B cell (primary cell): ENCODE measurements around the gene SEMA4G. TPM values are rescaled to one million over a fixed set of nuclear protein-coding genes. Genes with fewer than 3 reads are reported as not detected.

ENCODE experiments used
- ATAC-seq: fragments of 200-7000 bp; cut with Tn5 transposase; one replicate; pipeline ENCODE4 v1.10.0; 2021; ENCODE audit warnings: low read depth, mild to moderate bottlenecking, moderate number of reproducible peaks, moderate library complexity
- CTCF ChIA-PET: fragments of 350-600 bp; sonication (Branson Sonifier 250); formaldehyde crosslinking; loops from one replicate; lab custom pipeline; 2021; ENCODE audit warnings: antibody characterized with exemption, inconsistent platforms; lab: Charles Lee
- POLR2A ChIA-PET: fragments of 350-600 bp; sonication (Branson Sonifier 250); formaldehyde crosslinking; loops from one replicate; lab custom pipeline; 2021; ENCODE audit warnings: antibody characterized with exemption; lab: Charles Lee
- DNase-seq: peaks from one replicate; pipeline ENCODE4 v3.0.0; 2013
- H2AFZ ChIP-seq: 2 replicates; pipeline ENCODE4 v1.6.1; 2012; ENCODE audit warnings: mild to moderate bottlenecking, low read depth, low read length; ENCODE audit not compliant: insufficient read depth, poor library complexity, severe bottlenecking
- H3K27ac ChIP-seq, 2 donors: 1 replicate in 1 of 2; 2 replicates in 1 of 2; pipeline ENCODE4 v1.5.1; 2012 to 2013; ENCODE audit warnings: low read length in 2 of 2, mild to moderate bottlenecking in 2 of 2, moderate library complexity in 1 of 2
- H3K27me3 ChIP-seq, 4 experiments: fragments of 200-600 bp in 1 of 4; sonication (generic) in 1 of 4; replicated peaks in 1 of 4; 1 replicate in 2 of 4; 2 replicates in 2 of 4; pipeline versions ENCODE4 v1.6.1 to v1.7.0; 2013 to 2016; ENCODE audit warnings: low read length in 3 of 4, mild to moderate bottlenecking in 2 of 4, mixed read lengths in 1 of 4, moderate library complexity in 1 of 4; ENCODE audit not compliant: insufficient read depth in 4 of 4, control insufficient read depth in 3 of 4; ENCODE audit errors: control extremely low read depth in 1 of 4
- H3K36me3 ChIP-seq, 2 experiments: replicated peaks in 1 of 2; 1 replicate in 1 of 2; 2 replicates in 1 of 2; pipeline versions ENCODE4 v1.6.1 to v1.7.1; 2013; ENCODE audit warnings: low read length in 1 of 2; ENCODE audit not compliant: insufficient read depth in 2 of 2, control insufficient read depth in 1 of 2; ENCODE audit errors: control extremely low read depth in 1 of 2, extremely low read depth in 1 of 2
- H3K4me1 ChIP-seq, 2 donors: fragments of 200-600 bp in 1 of 2; sonication (generic) in 1 of 2; 1 replicate in 1 of 2; 2 replicates in 1 of 2; pipeline versions ENCODE4 v1.5.1 to v1.6.1; 2013 to 2017; ENCODE audit warnings: low read length in 2 of 2; ENCODE audit not compliant: control insufficient read depth in 2 of 2, insufficient read depth in 2 of 2
- H3K4me2 ChIP-seq: replicated peaks from 2 replicates; pipeline ENCODE3; 2012; ENCODE audit warnings: mild to moderate bottlenecking, low read depth, low read length; ENCODE audit not compliant: poor library complexity, severe bottlenecking
- H3K4me3 ChIP-seq, 5 experiments: fragments of 200-600 bp in 1 of 5; sonication (generic) in 1 of 5; 1 replicate in 3 of 5; 2 replicates in 2 of 5; pipeline versions ENCODE4 v1.5.1 to v1.7.0; 2011 to 2016; ENCODE audit warnings: low read length in 4 of 5, mild to moderate bottlenecking in 4 of 5, low read depth in 2 of 5, control low read depth in 1 of 5, moderate library complexity in 1 of 5; ENCODE audit not compliant: insufficient read depth in 1 of 5; ENCODE audit errors: control extremely low read depth in 1 of 5, extremely low read depth in 1 of 5
- H3K79me2 ChIP-seq: fragments of 200-600 bp; sonication (generic); one replicate; pipeline ENCODE4 v1.6.0; 2016; ENCODE audit warnings: low read length; ENCODE audit not compliant: control insufficient read depth, insufficient read depth
- H3K9ac ChIP-seq: fragments of 200-600 bp; sonication (generic); 2 replicates; pipeline ENCODE4 v1.6.1; 2017; ENCODE audit warnings: mild to moderate bottlenecking, low read length, moderate library complexity
- H3K9me3 ChIP-seq, 3 donors: one replicate each; pipeline versions ENCODE4 v1.6.1 to v1.7.1; 2013; ENCODE audit warnings: low read length in 2 of 3; ENCODE audit not compliant: control insufficient read depth in 2 of 3, insufficient read depth in 1 of 3; ENCODE audit errors: control extremely low read depth in 1 of 3
- H4K20me1 ChIP-seq: 2 replicates; pipeline ENCODE4 v1.6.0; 2012; ENCODE audit warnings: mild to moderate bottlenecking, low read length; ENCODE audit not compliant: insufficient read depth, control insufficient read depth, poor library complexity, severe bottlenecking
- H3K27ac Mint-ChIP-seq: one replicate; pipeline ENCODE4 v1.8.0; 2021; ENCODE audit warnings: mixed read lengths
- H3K27me3 Mint-ChIP-seq: one replicate; pipeline ENCODE4 v1.8.0; 2021; ENCODE audit warnings: mixed read lengths
- H3K4me1 Mint-ChIP-seq: one replicate; pipeline ENCODE4 v1.8.0; 2021; ENCODE audit warnings: mixed read lengths
- H3K4me3 Mint-ChIP-seq: one replicate; pipeline ENCODE4 v1.8.0; 2021; ENCODE audit warnings: mixed read lengths
- H3K9me3 Mint-ChIP-seq: one replicate; pipeline ENCODE4 v1.8.0; 2022; ENCODE audit warnings: mixed read lengths; ENCODE audit not compliant: insufficient read depth
- CTCF ChIP-seq: fragments of 200-600 bp; IDR thresholded peaks from one replicate; pipeline ENCODE4 v1.8.0; 2022; ENCODE audit warnings: antibody characterized with exemption, mild to moderate bottlenecking
- EZH2 ChIP-seq: IDR thresholded peaks from 2 replicates; pipeline ENCODE4 v1.6.1; 2012; ENCODE audit warnings: borderline replicate concordance, low read depth, mild to moderate bottlenecking, moderate library complexity, low read length; ENCODE audit not compliant: insufficient read depth, poor library complexity, severe bottlenecking
- WGBS: methylation state at CpG from one replicate; pipeline ENCODE4 v1.1.5; 2013; ENCODE audit warnings: missing lambda C conversion rate; ENCODE audit not compliant: insufficient coverage; 5-methylcytosine and 5-hydroxymethylcytosine counted together
- intact Hi-C: fragments of 100-400 bp; cut with micrococcal nuclease; formaldehyde crosslinking; loops from one replicate; pipeline ENCODE4 v1.10.0; 2022
- polyA plus RNA-seq: library from polyadenylated mRNA; depleted of rRNA; stranded (reverse); fragments of >200 nt; gene quantifications from 2 replicates; pipeline ENCODE4 v1.2.3, GENCODE V29; 2012
- total RNA-seq, 2 donors: library from RNA; stranded (reverse); fragments of 120-200 nt in 1 of 2; gene quantifications; 1 replicate in 1 of 2; 2 replicates in 1 of 2; pipeline versions ENCODE4 v1.2.3 to v1.2.4, GENCODE V29; 2013 to 2022

The SEMA4G gene
- total and polyA plus RNA-seq, 2 donors (not counting 1 experiment from before 2014, with no cell fraction given), result 0.84 to 0.96 TPM

- intact Hi-C loops, result no loop called here
- 100% methylated on average over 2 of the region's 2 CpGs for WGBS
- Histone ChIP-seq H4K20me1 (no peaks in the 10 kb centered on the region), H3K4me2 (no peak overlapping the region), H3K36me3 (peaks cover 0 to 30% of the 10 kb centered on the region in 2 experiments), H2AFZ (no peak overlapping the region), H3K79me2 (no peaks in the 10 kb centered on the region), H3K9me3 (no peaks in the 10 kb centered on the region), H3K4me3 (no peak overlapping the region), H3K4me1 (no peaks in the 10 kb centered on the region), H3K9ac (no peak overlapping the region), H3K27me3 (no peaks in the 10 kb centered on the region), H3K27ac (no peak overlapping the region)
- H3K27me3 Mint-ChIP-seq, result no peaks in the 10 kb centered on the region
- H3K4me1 Mint-ChIP-seq, result no peaks in the 10 kb centered on the region
- no peak overlapping the region for H3K4me3 Mint-ChIP-seq
- CTCF ChIA-PET, result interaction anchor here (1.3 kb wide), 1 partner anchor 12 kb away, joined by 3 read pairs; the partner anchor contains the start of gene SEMA4G
- no peaks in the 10 kb centered on the region for H3K9me3 Mint-ChIP-seq
- ATAC-seq (no peak), DNase-seq (no peak)
- no peak for TF ChIP-seq EZH2
- no peak for TF ChIP-seq CTCF
- H3K27ac Mint-ChIP-seq, result no peak overlapping the region
- POLR2A ChIA-PET, result no interaction called here
Observed at GRCh38 chr10:100980311-100980710, 11.0 kb downstream of the SEMA4G start.

GRCh38 chr10:100980711-100981110, 11.4 kb downstream of the SEMA4G start:
- no peak overlapping the region for H3K4me3 Mint-ChIP-seq

More at GRCh38 chr10:100980711-100981110, 11.4 kb downstream of the SEMA4G start:
- Histone ChIP-seq H3K27ac (no peak overlapping the region), H3K27me3 (no peaks in the 10 kb centered on the region), H3K36me3 (peaks cover 0 to 30% of the 10 kb centered on the region in 2 experiments), H3K4me1 (no peaks in the 10 kb centered on the region), H3K9ac (no peak overlapping the region), H3K79me2 (no peaks in the 10 kb centered on the region), H3K4me2 (no peak overlapping the region), H4K20me1 (no peaks in the 10 kb centered on the region), H3K4me3 (no peak overlapping the region), H2AFZ (no peak overlapping the region), H3K9me3 (no peaks in the 10 kb centered on the region)
- POLR2A ChIA-PET, result no interaction called here
- DNase-seq, result no peak
- TF ChIP-seq EZH2 (no peak), CTCF (no peak)
- Mint-ChIP-seq H3K27ac (no peak overlapping the region), H3K9me3 (no peaks in the 10 kb centered on the region), H3K27me3 (no peaks in the 10 kb centered on the region), H3K4me1 (peaks cover 2% of the 10 kb centered on the region)
- intact Hi-C loops, result no loop called here
- 98% methylated on average over 7 of the region's 7 CpGs for WGBS
- CTCF ChIA-PET, result interaction anchor here (1.3 kb wide), 1 partner anchor 12 kb away, joined by 3 read pairs; the partner anchor contains the start of gene SEMA4G
- ATAC-seq, result no peak
